ENCODE measurements around the gene TMEM25.

- TF ChIP-seq CTCF (IDR thresholded peaks at IDR 0.05; ENCODE audit: low read depth, low read length), result no peak
- TF ChIP-seq EZH2phosphoT487 (IDR thresholded peaks at IDR 0.05; ENCODE audit: low read depth), result no peak
Observed at GRCh38 chr11:118527109-118527508, 3.9 kb upstream of the TMEM25 start, which contains the start of gene TTC36.

Data from OCI-LY3 (cell line).